ENCODE results near the gene UMAD1. TPM values are rescaled to one million over a fixed set of nuclear protein-coding genes. Genes with fewer than 3 reads are reported as not detected.

UMAD1 gene
- polyA plus RNA-seq, 3 donors = 6.2 to 22.7 (median 18.6) TPM

DNA sequence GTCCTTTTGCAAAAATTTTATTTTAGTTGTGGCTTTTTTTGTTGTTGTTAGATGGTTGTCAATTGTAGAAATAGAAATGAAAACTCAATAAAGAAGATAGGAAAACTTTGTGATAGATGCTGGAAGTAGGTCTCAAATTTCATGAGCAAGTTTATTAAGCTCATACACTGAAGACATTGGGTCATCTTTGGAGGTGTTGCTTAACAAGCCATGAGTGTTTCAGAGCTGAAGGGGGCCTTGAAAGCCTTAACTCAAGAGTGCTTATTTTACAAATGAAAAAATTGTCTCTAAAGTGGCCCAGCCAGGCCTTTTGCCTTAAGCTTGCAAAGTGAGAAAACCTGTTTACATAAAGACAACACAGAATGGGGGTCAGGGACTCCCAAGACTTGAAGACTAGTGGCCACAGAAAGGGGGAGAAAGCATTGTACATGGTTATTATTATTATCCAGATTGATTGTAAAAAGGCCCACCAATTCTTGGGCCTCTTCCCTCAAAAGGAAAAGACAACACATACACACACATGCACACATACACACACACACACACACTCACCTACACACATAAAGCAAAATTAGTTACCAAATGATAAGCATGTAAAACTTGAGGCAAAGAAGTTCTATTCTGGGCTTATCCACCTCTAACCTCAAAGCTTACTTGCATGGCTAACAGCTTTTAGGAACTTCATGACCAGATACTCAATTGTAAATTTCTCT is 278.3 kb downstream of the UMAD1 start:
- Histone ChIP-seq H3K9ac (ENCODE audit: insufficient read depth, low read length, poor library complexity, severe bottlenecking) (no peak overlapping the region), H3K4me2 (replicated peaks; ENCODE audit: extremely low read depth, low read length, poor library complexity, severe bottlenecking) (no peak overlapping the region), H3K4me1 (ENCODE audit: control insufficient read depth in 1 of 2, insufficient read depth in 2 of 2, low read length in 2 of 2) (no peaks in the 10 kb centered on the region), H3K27ac (ENCODE audit: low read depth in 1 of 2, low read length in 2 of 2) (no peak overlapping the region), H3K9me3 (replicated peaks in 1 of 2; ENCODE audit: control insufficient read depth in 1 of 2, insufficient read depth in 1 of 2, low read length in 2 of 2) (no peaks in the 10 kb centered on the region), H3K27me3 (ENCODE audit: control insufficient read depth in 2 of 2, insufficient read depth in 2 of 2, low read length in 2 of 2) (no peaks in the 10 kb centered on the region), H3K79me2 (ENCODE audit: insufficient read depth, low read length) (no peaks in the 10 kb centered on the region), H3K4me3 (replicated peaks in 1 of 3; ENCODE audit: low read depth in 2 of 3, low read length in 3 of 3) (no peak overlapping the region), H4K20me1 (ENCODE audit: insufficient read depth, low read length) (no peaks in the 10 kb centered on the region), H2AFZ (ENCODE audit: insufficient read depth, low read depth, low read length, poor library complexity, severe bottlenecking) (no peak overlapping the region), H3K36me3 (replicated peaks in 1 of 2; ENCODE audit: control insufficient read depth in 1 of 2, insufficient read depth in 2 of 2, low read length in 2 of 2) (no peaks in the 10 kb centered on the region)
- peaks cover 0 to 3% (median 0%) of the 10 kb centered on the region in 7 donors for H3K9me3 Mint-ChIP-seq
- H3K4me3 Mint-ChIP-seq = no peak overlapping the region
- H3K27ac Mint-ChIP-seq = no peak overlapping the region
- TF ChIP-seq CTCF (IDR thresholded peaks at IDR 0.05) = no peak
- no peaks in the 10 kb centered on the region for H3K4me1 Mint-ChIP-seq
- intact Hi-C loops (cut with micrococcal nuclease) = no loop called here
- DNase-seq = no peak
- H3K36me3 Mint-ChIP-seq = no peaks in the 10 kb centered on the region
- H3K27me3 Mint-ChIP-seq (ENCODE audit: low read depth in 3 of 3) = peaks cover 0 to 2% (median 1%) of the 10 kb centered on the region in 3 donors

DNA sequence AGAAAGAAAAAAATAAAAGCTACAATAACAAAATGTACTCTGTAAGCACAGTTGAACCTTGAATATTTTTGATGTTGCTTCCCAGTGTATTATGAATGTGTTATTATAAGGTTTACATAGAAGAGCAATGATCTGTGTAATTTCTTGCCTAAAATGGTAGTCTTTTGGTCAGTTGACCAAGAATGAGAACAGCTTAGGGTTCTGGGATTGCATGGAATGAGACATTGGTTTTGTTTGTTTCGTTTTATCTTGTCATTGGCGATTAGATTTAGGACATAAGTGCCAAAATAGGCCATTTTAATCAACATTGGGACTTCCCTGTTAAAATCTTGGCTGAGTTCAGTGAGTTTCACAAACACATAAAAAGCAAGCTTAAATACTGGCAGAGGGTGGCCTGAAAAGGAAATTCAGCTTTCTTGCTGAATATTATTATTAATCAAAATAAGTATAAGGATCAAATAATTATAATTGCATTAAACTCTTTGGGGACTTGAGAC is 278.9 kb downstream of the UMAD1 start:
- Mint-ChIP-seq H3K27ac (no peak overlapping the region), H3K36me3 (no peaks in the 10 kb centered on the region), H3K4me1 (no peaks in the 10 kb centered on the region), H3K27me3 (ENCODE audit: low read depth in 3 of 3) (peaks cover 0 to 2% (median 1%) of the 10 kb centered on the region in 3 donors), H3K9me3 (peaks cover 0 to 3% (median 0%) of the 10 kb centered on the region in 7 donors), H3K4me3 (no peak overlapping the region)
- Histone ChIP-seq H3K27me3 (ENCODE audit: control insufficient read depth in 2 of 2, insufficient read depth in 2 of 2, low read length in 2 of 2) (no peaks in the 10 kb centered on the region), H2AFZ (ENCODE audit: insufficient read depth, low read depth, low read length, poor library complexity, severe bottlenecking) (no peak overlapping the region), H3K4me2 (replicated peaks; ENCODE audit: extremely low read depth, low read length, poor library complexity, severe bottlenecking) (no peak overlapping the region), H4K20me1 (ENCODE audit: insufficient read depth, low read length) (no peaks in the 10 kb centered on the region), H3K9ac (ENCODE audit: insufficient read depth, low read length, poor library complexity, severe bottlenecking) (no peak overlapping the region), H3K4me1 (ENCODE audit: control insufficient read depth in 1 of 2, insufficient read depth in 2 of 2, low read length in 2 of 2) (no peaks in the 10 kb centered on the region), H3K4me3 (replicated peaks in 1 of 3; ENCODE audit: low read depth in 2 of 3, low read length in 3 of 3) (no peak overlapping the region), H3K36me3 (replicated peaks in 1 of 2; ENCODE audit: control insufficient read depth in 1 of 2, insufficient read depth in 2 of 2, low read length in 2 of 2) (no peaks in the 10 kb centered on the region), H3K9me3 (replicated peaks in 1 of 2; ENCODE audit: control insufficient read depth in 1 of 2, insufficient read depth in 1 of 2, low read length in 2 of 2) (no peaks in the 10 kb centered on the region), H3K27ac (ENCODE audit: low read depth in 1 of 2, low read length in 2 of 2) (no peak overlapping the region), H3K79me2 (ENCODE audit: insufficient read depth, low read length) (no peaks in the 10 kb centered on the region)
- intact Hi-C loops (cut with micrococcal nuclease) = no loop called here
- no peak for TF ChIP-seq CTCF (IDR thresholded peaks at IDR 0.05)
- DNase-seq = no peak
- WGBS (ENCODE audit: insufficient coverage) = no CpG with 5 or more reads among the region's 2 CpGs

Measured in CD14-positive monocyte (primary cell).